GM13977 (cell line): ENCODE results near the gene AK9.
"Not testable (repeated sequence)": the region's sequence is repeated elsewhere in the genome, so short reads cannot be mapped to it uniquely, and the experiment has no call there.

Source experiments
- DNase-seq: peaks from one replicate; pipeline ENCODE4 v3.0.0; 2012; ENCODE audit warnings: low spot score
- in situ Hi-C: fragments of 300-500 bp; cut with MboI; formaldehyde crosslinking; loops from one replicate; pipeline ENCODE4 v1.12.0; 2022; ENCODE audit warnings: low sequenced_read_pairs, low pct_unique_long_range_greater_than_20kb, mixed read lengths, inconsistent platforms; ENCODE audit not compliant: unreplicated experiment
- TF ChIP-seq, protein P1 (sequence below): IDR thresholded peaks from 2 replicates; pipeline ENCODE4 v1.5.1; 2012; ENCODE audit warnings: mild to moderate bottlenecking, control low read depth; ENCODE audit not compliant: insufficient read depth; ENCODE audit errors: extremely low read depth, missing control alignments

The AK9 gene

GRCh38 chr6:109686566-109687265 lies 4.3 kb downstream of the AK9 start:
- in situ Hi-C loops: loop anchor here (25.0 kb wide), 1 partner anchor 174 kb away; no protein-coding TSS in a partner anchor
- DNase-seq: no peak
- TF ChIP-seq, protein P1, sequence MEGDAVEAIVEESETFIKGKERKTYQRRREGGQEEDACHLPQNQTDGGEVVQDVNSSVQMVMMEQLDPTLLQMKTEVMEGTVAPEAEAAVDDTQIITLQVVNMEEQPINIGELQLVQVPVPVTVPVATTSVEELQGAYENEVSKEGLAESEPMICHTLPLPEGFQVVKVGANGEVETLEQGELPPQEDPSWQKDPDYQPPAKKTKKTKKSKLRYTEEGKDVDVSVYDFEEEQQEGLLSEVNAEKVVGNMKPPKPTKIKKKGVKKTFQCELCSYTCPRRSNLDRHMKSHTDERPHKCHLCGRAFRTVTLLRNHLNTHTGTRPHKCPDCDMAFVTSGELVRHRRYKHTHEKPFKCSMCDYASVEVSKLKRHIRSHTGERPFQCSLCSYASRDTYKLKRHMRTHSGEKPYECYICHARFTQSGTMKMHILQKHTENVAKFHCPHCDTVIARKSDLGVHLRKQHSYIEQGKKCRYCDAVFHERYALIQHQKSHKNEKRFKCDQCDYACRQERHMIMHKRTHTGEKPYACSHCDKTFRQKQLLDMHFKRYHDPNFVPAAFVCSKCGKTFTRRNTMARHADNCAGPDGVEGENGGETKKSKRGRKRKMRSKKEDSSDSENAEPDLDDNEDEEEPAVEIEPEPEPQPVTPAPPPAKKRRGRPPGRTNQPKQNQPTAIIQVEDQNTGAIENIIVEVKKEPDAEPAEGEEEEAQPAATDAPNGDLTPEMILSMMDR: no peak

- DNase-seq: not testable (repeated sequence)
- in situ Hi-C loops: loop anchor here (25.0 kb wide), 1 partner anchor 167 kb away; no protein-coding TSS in a partner anchor
These were observed 12.1 kb downstream of the AK9 start for GRCh38 chr6:109678661-109679505.

DNA sequence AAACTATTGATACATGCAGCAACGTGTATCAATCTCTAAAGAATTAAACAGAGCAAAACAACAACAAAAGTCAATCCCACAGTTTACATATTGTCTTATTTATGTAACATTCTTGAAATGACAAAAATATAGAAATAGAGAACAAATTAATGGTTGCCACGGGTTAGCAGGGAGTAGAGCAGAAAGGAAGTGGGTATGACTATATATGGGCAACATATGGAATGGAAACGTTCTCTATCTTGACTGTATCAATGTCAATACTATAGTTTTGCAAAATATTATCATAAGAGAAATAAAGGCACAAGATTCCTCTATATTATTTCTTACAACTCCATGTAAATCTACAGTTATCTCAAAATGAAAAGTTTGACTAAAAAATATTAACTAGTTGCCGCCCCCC lies 12.8 kb downstream of the AK9 start:
- no peak for DNase-seq
- in situ Hi-C loops: loop anchor here (25.0 kb wide), 1 partner anchor 166 kb away; no protein-coding TSS in a partner anchor
- TF ChIP-seq, protein P1: no peak

DNA sequence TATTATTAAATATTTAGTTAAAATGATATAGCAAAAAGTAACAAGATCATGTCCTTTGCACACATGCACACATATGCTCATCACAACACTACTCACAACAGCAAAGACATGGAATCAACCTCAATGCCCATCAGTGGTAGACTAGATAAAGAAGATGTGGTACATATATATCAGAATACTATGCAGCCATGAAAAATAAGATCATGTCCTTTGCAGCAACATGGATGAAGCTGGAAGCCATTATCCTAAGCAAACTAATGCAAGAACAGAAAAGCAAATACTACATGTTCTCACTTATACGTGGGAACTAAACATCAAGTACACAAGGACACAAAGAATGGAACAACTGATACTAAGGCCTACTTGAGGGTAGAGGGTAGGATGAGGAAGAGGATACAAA lies 14.3 kb downstream of the AK9 start:
- in situ Hi-C loops: loop anchor here (25.0 kb wide), 1 partner anchor 164 kb away; no protein-coding TSS in a partner anchor
- TF ChIP-seq, protein P1: no peak
- no peak for DNase-seq

- TF ChIP-seq, protein P1: no peak
- in situ Hi-C loops: no loop called here
- no peak for DNase-seq
These were observed 18.2 kb downstream of the AK9 start for GRCh38 chr6:109672839-109673238.

- in situ Hi-C loops: no loop called here
- DNase-seq: no peak
- TF ChIP-seq, protein P1: no peak
These were observed 18.8 kb downstream of the AK9 start for GRCh38 chr6:109672175-109672574.

- in situ Hi-C loops: no loop called here
- DNase-seq: no peak
- TF ChIP-seq, protein P1: no peak
These were observed 19.3 kb downstream of the AK9 start for GRCh38 chr6:109671733-109672132.
